ENCODE results near the gene ATF4. TPM values are rescaled to one million over a fixed set of nuclear protein-coding genes. Genes with fewer than 3 reads are reported as not detected.
A peak's percentile ranks its signal among the peaks of the same experiment; 100 is the strongest.

The ATF4 gene
- total RNA-seq, 1 donor from 2014 or later, result 193 TPM

DNA sequence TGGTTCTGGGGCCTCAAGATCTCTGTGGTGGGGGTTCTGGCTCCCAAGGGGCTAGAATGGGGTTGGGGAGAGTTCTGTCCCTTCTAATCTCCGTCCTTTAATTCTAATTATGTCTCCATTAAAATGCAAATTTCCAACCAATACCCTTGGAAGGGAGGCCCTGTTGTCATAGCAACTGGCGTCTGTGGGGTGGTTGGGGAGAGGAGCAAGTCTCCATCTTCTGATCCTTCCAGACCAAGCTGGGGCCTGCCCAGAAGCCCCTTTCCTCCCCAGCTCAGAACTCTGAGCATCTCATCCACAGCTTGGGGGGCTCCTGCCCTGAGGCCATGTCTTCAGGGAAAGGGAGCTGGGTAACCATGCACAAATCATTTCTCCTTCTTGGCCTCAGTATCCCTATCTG is 17.6 kb downstream of the ATF4 start:
- TF ChIP-seq, protein P1, sequence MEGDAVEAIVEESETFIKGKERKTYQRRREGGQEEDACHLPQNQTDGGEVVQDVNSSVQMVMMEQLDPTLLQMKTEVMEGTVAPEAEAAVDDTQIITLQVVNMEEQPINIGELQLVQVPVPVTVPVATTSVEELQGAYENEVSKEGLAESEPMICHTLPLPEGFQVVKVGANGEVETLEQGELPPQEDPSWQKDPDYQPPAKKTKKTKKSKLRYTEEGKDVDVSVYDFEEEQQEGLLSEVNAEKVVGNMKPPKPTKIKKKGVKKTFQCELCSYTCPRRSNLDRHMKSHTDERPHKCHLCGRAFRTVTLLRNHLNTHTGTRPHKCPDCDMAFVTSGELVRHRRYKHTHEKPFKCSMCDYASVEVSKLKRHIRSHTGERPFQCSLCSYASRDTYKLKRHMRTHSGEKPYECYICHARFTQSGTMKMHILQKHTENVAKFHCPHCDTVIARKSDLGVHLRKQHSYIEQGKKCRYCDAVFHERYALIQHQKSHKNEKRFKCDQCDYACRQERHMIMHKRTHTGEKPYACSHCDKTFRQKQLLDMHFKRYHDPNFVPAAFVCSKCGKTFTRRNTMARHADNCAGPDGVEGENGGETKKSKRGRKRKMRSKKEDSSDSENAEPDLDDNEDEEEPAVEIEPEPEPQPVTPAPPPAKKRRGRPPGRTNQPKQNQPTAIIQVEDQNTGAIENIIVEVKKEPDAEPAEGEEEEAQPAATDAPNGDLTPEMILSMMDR (IDR thresholded peaks at IDR 0.05; ENCODE audit: borderline replicate concordance), result no peak
- H3K36me3 ChIP-seq, result no peaks in the 10 kb centered on the region
- H3K4me3 ChIP-seq, result no peak overlapping the region
- H3K27ac ChIP-seq (replicated peaks), result no peak overlapping the region
- peaks cover 12% of the 10 kb centered on the region for H3K4me1 ChIP-seq
- no peaks in the 10 kb centered on the region for H3K9me3 ChIP-seq (replicated peaks)
- H3K27me3 ChIP-seq (ENCODE audit: low read depth), result peaks cover 9% of the 10 kb centered on the region
- intact Hi-C loops (cut with micrococcal nuclease), result loop anchor here (5.0 kb wide), 1 partner anchor 484 kb away; no protein-coding TSS in a partner anchor
- no peak for DNase-seq

DNA sequence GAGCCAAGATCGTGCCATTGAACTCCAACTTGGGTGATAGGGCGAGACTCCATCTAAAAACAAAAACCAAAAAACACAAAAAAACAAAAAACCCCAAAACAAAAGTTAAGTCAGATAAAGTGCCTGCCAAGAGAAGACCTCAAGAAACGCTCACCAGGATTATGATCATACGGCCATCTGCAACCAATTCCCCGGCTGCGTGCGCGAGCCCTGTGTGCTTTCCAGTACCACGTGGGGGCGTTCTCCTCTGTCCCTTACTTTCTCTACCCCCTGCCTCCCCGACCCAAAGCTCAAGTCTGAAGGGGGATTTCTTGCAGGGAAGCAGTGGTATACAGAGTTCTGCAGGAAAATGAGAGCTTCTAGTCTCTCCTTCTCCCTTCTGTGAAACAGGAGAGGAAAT is 22.7 kb downstream of the ATF4 start:
- Histone ChIP-seq H3K9me3 (replicated peaks) (no peaks in the 10 kb centered on the region), H3K4me3 (no peak overlapping the region), H3K36me3 (no peaks in the 10 kb centered on the region), H3K27ac (replicated peaks) (no peak overlapping the region), H3K4me1 (no peaks in the 10 kb centered on the region), H3K27me3 (ENCODE audit: low read depth) (peaks cover 56% of the 10 kb centered on the region)
- DNase-seq, result no peak
- TF ChIP-seq, protein P1 (IDR thresholded peaks at IDR 0.05; ENCODE audit: borderline replicate concordance), result peak; percentile 15
- intact Hi-C loops (cut with micrococcal nuclease), result no loop called here

DNA sequence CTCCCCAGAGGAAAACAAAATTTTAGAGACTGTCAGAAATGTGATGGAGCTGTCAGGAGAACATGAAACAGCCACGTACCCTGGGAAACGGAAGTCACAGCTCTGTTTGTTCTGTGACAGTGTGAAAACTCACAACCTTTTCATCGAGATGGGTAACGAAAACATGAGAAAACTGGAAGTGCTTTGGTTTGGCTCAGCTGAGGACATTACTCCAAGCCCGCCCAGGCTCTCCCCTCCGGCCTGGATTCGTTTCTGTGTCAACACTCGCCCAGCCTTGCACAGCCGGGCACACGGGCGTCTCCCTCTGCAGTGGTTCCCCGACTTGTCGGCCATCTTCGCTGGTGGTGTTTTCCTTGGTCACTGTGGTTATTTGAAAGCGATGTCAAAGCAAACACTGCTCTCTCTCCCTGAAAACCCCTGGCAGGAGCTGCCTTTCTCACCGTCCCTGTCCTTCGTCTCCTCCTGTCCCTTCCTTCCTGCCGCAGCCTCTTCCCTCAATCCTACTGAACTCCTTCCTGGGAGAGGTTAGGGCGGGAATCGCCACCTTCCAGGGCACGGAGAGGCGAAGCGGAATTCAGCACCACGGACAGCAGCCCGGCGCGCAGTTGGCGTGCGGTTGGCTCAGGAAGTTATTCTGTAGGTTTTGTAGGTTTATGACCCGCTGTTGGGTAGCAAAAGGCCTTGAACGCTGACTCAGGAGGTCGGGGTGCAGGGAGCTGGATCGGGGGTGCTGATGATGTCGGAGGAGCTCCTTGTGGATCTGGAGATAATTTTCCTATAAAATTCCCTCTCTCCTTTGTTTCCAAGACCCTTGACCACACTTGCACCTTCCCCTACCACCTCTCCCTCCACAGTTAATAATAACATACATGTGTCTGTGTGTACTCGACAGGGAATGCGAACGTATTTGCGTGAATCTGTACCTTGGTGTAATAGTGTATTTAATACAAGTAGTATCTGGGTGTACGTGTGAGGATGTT is 25.3 kb downstream of the ATF4 start:
- H3K4me3 ChIP-seq, result no peak overlapping the region
- H3K36me3 ChIP-seq, result no peaks in the 10 kb centered on the region
- no peak overlapping the region for H3K27ac ChIP-seq (replicated peaks)
- H3K9me3 ChIP-seq (replicated peaks), result no peaks in the 10 kb centered on the region
- no peak for DNase-seq
- peaks cover 82% of the 10 kb centered on the region for H3K27me3 ChIP-seq (ENCODE audit: low read depth)
- H3K4me1 ChIP-seq, result no peaks in the 10 kb centered on the region
- intact Hi-C loops (cut with micrococcal nuclease), result no loop called here
- TF ChIP-seq, protein P1 (IDR thresholded peaks at IDR 0.05; ENCODE audit: borderline replicate concordance), result no peak

DNA sequence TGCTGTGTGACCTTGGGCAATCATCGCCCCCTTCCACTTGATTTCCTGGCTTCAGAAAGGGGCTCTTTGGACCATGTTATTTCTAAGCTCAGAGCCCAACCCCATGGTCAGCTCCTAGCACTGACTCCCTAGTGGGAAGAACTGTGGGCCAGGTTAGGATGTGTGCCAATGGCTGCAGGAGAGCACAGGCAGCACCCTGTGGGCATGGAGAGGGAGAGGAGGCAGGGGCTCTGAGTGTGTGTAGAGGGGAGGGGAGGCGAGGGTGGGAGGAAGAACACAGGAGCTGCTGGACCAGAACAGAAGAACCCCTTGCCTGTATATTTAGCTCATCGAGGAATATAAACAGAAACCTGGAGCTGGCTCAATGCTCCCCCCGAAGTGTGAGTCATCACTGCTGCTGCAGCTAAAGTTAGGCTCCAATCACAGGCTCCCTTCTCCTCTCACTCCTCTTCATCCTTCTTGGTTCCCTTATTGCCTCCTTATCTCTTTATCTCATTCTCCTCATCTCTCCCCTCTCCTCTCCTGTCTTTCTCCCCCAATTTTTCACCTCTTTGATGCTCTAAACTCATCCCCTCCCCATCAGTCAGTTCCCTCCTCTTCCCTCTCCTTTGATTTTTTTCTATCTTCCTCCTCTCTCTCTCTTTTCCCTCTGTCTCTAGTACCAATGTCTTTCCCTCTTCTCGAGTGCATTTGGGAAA is 26.7 kb downstream of the ATF4 start:
- Histone ChIP-seq H3K27ac (replicated peaks) (no peak overlapping the region), H3K36me3 (no peaks in the 10 kb centered on the region), H3K4me3 (no peak overlapping the region), H3K9me3 (replicated peaks) (no peaks in the 10 kb centered on the region), H3K27me3 (ENCODE audit: low read depth) (peaks cover 95% of the 10 kb centered on the region), H3K4me1 (no peaks in the 10 kb centered on the region)
- no peak for DNase-seq
- intact Hi-C loops (cut with micrococcal nuclease), result no loop called here
- TF ChIP-seq, protein P1 (IDR thresholded peaks at IDR 0.05; ENCODE audit: borderline replicate concordance), result no peak

DNA sequence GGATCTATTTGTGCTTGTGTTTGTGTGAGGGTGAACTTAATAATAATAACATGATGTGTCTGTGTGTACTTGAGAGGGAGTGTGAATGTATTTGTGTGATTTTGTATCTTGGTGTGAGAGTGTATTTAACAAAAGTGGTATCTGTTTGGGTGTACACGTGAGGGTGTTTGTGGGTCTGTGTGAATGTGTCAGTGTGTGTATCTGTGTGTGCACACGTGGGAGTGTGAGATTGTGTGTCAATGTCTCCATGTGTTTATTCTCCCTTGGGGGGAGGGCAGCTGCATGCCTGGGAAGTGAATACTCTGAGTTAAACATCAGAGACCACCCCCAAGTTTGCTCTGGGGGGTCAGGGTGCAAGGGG is 27.2 kb downstream of the ATF4 start:
- Histone ChIP-seq H3K4me1 (no peaks in the 10 kb centered on the region), H3K27ac (replicated peaks) (no peak overlapping the region), H3K27me3 (ENCODE audit: low read depth) (peaks cover 95% of the 10 kb centered on the region), H3K36me3 (no peaks in the 10 kb centered on the region), H3K9me3 (replicated peaks) (no peaks in the 10 kb centered on the region), H3K4me3 (no peak overlapping the region)
- intact Hi-C loops (cut with micrococcal nuclease), result no loop called here
- DNase-seq, result no peak
- TF ChIP-seq, protein P1 (IDR thresholded peaks at IDR 0.05; ENCODE audit: borderline replicate concordance), result no peak

All from left ventricle myocardium inferior (tissue), 1 donor.